ENCODE data around the gene PHF23. TPM values are rescaled to one million over a fixed set of nuclear protein-coding genes. Genes with fewer than 3 reads are reported as not detected.
A peak's percentile ranks its signal among the peaks of the same experiment; 100 is the strongest.

Gene PHF23
- total and polyA plus RNA-seq, 9 donors, result 19.4 to 57.7 (median 41.0) TPM

GRCh38 chr17:7260651-7261378 lies 21.6 kb upstream of the PHF23 start:
- WGBS, 3 donors, result 4 to 5% (median 5%) methylated on average over 37 to 54 of the region's 54 CpGs
- Histone ChIP-seq H3K4me3 (peak overlapping the region; percentile 33), H3K27me3 (peaks cover 7% of the 10 kb centered on the region), H3K27ac (no peak overlapping the region), H3K9me3 (no peaks in the 10 kb centered on the region), H3K4me1 (ENCODE audit: insufficient read depth) (peaks cover 11% of the 10 kb centered on the region), H3K36me3 (no peaks in the 10 kb centered on the region)
- TF ChIP-seq EP300 (IDR thresholded peaks at IDR 0.05) (no peak), POLR2A (IDR thresholded peaks at IDR 0.05) (no peak), CTCF (IDR thresholded peaks at IDR 0.05) (no peak)
- intact Hi-C loops (cut with DNase I), result no loop called here
- DNase-seq, result peak in 1 of 5 donors; percentile 29

- H3K4me3 ChIP-seq, result no peak overlapping the region
- intact Hi-C loops (cut with DNase I), result no loop called here
- H3K9me3 ChIP-seq, result no peaks in the 10 kb centered on the region
- H3K27me3 ChIP-seq, result peaks cover 7% of the 10 kb centered on the region
- DNase-seq, result no peak
- peaks cover 11% of the 10 kb centered on the region for H3K4me1 ChIP-seq (ENCODE audit: insufficient read depth)
- H3K27ac ChIP-seq, result no peak overlapping the region
- no peak for TF ChIP-seq POLR2A (IDR thresholded peaks at IDR 0.05)
- TF ChIP-seq CTCF (IDR thresholded peaks at IDR 0.05), result no peak
- no peak for TF ChIP-seq EP300 (IDR thresholded peaks at IDR 0.05)
- 73 to 88% (median 80%) methylated on average over 4 of the region's 4 CpGs for WGBS, 3 donors
- H3K36me3 ChIP-seq, result no peaks in the 10 kb centered on the region
These were observed 20.9 kb upstream of the PHF23 start for GRCh38 chr17:7260151-7260550.

- H3K4me1 ChIP-seq (ENCODE audit: insufficient read depth), result peaks cover 11% of the 10 kb centered on the region
- WGBS, 3 donors, result 90 to 95% (median 93%) methylated on average over 6 of the region's 6 CpGs
- peaks cover 7% of the 10 kb centered on the region for H3K27me3 ChIP-seq
- TF ChIP-seq CTCF (IDR thresholded peaks at IDR 0.05) (no peak), POLR2A (IDR thresholded peaks at IDR 0.05) (no peak), EP300 (IDR thresholded peaks at IDR 0.05) (no peak)
- H3K9me3 ChIP-seq, result no peaks in the 10 kb centered on the region
- no peaks in the 10 kb centered on the region for H3K36me3 ChIP-seq
- intact Hi-C loops (cut with DNase I), result no loop called here
- DNase-seq, result no peak
- H3K4me3 ChIP-seq, result no peak overlapping the region
- no peak overlapping the region for H3K27ac ChIP-seq
These were observed 20.3 kb upstream of the PHF23 start for GRCh38 chr17:7259555-7259889.

- 81 to 85% (median 84%) methylated on average over 7 of the region's 7 CpGs for WGBS, 3 donors
- Histone ChIP-seq H3K9me3 (no peaks in the 10 kb centered on the region), H3K27ac (no peak overlapping the region), H3K27me3 (peaks cover 7% of the 10 kb centered on the region), H3K4me3 (no peak overlapping the region), H3K36me3 (no peaks in the 10 kb centered on the region), H3K4me1 (ENCODE audit: insufficient read depth) (peaks cover 11% of the 10 kb centered on the region)
- no peak for DNase-seq
- no peak for TF ChIP-seq POLR2A (IDR thresholded peaks at IDR 0.05)
- no peak for TF ChIP-seq EP300 (IDR thresholded peaks at IDR 0.05)
- TF ChIP-seq CTCF (IDR thresholded peaks at IDR 0.05), result no peak
- intact Hi-C loops (cut with DNase I), result no loop called here
These were observed 19.7 kb upstream of the PHF23 start for GRCh38 chr17:7258731-7259554.

Measured in ovary (tissue), 9 donors.